B cell (primary cell): ENCODE results near the gene CCDC97.

Experiments used
- CTCF ChIP-seq: fragments of 200-600 bp; IDR thresholded peaks from one replicate; pipeline ENCODE4 v1.8.0; 2022; ENCODE audit warnings: antibody characterized with exemption, mild to moderate bottlenecking
- EZH2 ChIP-seq: IDR thresholded peaks from 2 replicates; pipeline ENCODE4 v1.6.1; 2012; ENCODE audit warnings: borderline replicate concordance, low read depth, mild to moderate bottlenecking, moderate library complexity, low read length; ENCODE audit not compliant: insufficient read depth, poor library complexity, severe bottlenecking

DNA sequence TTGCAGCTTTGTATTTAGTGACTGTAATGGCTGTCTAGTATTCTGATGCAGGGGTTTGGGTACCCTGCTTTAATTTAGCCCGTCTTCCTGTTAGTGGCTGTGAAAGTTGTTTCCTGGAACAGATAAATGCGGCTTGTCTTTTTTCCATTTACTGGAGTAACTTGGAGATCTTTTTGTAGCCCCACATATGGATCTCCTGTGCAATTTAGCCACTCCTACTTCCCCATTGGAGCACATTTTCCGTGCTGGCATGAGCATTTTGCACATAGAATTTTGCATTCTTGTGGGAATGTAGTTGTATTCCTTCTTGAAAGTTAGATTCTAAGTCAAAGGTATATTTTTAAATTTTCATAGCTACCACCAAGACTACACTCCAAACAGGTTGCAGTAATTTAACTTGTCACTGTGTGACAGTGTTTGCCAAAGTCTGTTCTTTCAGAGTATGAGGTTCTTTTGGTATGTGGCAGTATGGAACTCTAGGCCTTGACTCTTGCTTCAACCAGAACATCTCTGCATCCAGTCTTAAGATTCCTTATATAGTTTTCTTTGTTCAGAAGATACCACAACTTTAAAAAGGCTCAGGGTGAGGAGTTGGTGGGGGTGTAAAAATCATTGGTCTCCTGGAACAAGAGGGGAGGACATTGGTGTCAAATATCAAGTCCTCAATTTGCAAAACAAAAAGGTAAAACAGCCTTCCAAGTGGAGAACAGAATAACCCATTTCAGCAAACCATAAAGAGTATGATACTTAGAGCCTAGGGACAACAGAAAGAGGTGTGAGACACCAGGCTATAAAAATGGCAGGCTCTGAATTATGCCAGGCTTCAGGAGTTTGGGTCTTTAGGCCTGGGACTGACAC is 21.1 kb upstream of the CCDC97 start:
- TF ChIP-seq EZH2 (no peak), CTCF (no peak)
